ENCODE data around the gene RAB5B.

Gene RAB5B

GRCh38 chr12:55973599-55974307 is at the start of gene RAB5B:
RAB5B (plus strand) TSS chr12:55974078; CDS start chr12:55986961, 12,883 bp downstream.
- Mint-ChIP-seq H3K36me3 (peaks cover 15% of the 10 kb centered on the region), H3K4me1 (peaks cover 32% of the 10 kb centered on the region), H3K9me3 (no peaks in the 10 kb centered on the region), H3K27me3 (no peaks in the 10 kb centered on the region), H3K4me3 (no peak within 1 kb of the TSS), H3K27ac (no peak within 1 kb of the TSS)
- ATAC-seq = peak; percentile 98

DNA sequence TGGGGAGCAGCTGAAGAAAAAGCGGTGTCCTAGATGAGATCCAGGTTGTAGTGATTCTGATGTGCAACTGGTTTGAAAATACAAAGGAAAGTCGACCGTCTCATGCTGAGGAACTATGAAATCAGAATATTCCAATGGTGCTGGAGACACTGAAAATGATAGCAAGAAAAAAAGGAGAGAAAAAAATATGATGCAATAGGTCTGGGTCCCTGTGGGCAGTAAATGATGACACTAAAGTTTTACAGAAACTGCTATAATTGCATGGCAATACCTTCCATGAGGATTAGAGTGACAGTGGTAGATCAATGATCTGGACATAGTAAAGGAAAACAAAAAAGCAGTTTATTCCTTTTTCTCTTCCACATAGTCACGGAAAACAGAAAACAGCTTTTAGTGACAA is 48.5 kb upstream of the RAB5B start:
- peaks cover 54% of the 10 kb centered on the region for H3K4me1 Mint-ChIP-seq

DNA sequence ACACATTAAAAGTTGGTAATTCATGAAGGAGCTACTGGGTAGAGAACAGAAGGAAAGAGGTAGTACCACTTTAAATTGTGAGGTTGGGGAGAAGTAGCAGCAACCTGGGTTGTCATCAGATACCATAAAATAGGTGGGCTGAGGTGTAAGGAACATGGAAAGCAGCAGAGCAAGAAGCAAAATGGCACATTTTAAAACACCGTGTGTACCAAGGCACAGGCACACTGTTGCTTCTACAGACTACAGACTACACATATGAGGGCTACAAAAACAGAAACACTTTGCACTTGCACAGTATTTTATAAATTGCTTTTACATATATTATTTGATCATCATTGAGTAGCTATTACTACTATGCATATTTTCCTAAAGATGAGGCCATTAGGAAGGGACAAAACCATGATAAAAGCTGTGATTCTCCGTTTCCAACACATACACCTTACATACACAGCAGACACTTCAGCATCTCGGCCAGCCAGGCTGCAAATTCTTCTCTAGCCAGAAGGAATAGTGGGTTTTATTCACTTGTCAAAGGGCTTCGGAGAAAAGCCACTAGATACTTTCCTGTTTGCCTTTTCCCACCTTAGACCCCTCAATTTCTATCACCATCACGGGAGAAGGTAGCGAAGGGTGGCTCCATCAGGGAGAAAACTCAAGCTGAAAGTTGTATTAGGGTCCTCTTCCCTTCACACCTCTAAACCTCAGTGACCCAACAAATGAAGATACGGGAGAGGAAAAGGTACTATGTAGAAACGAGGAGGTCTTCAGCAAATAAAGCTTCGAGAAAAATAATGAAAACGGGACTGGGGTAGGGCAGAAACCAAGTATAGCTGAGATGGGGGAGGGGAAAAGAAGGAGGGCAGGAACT is 47.8 kb upstream of the RAB5B start:
- H3K27me3 Mint-ChIP-seq = no peaks in the 10 kb centered on the region
- H3K4me1 Mint-ChIP-seq = peaks cover 62% of the 10 kb centered on the region
- H3K4me3 Mint-ChIP-seq = peak overlapping the region; percentile 90
- peaks cover 23% of the 10 kb centered on the region for H3K36me3 Mint-ChIP-seq
- ATAC-seq = peak; percentile 0
- peak overlapping the region; percentile 95 for H3K27ac Mint-ChIP-seq
- H3K9me3 Mint-ChIP-seq = no peaks in the 10 kb centered on the region

More for the DNA sequence above, 48.5 kb upstream of the RAB5B start:
- H3K4me3 Mint-ChIP-seq = peak overlapping the region; percentile 90
- H3K27ac Mint-ChIP-seq = peak overlapping the region; percentile 95
- H3K36me3 Mint-ChIP-seq = peaks cover 21% of the 10 kb centered on the region
- no peaks in the 10 kb centered on the region for H3K27me3 Mint-ChIP-seq
- H3K9me3 Mint-ChIP-seq = no peaks in the 10 kb centered on the region
- no peak for ATAC-seq

- Mint-ChIP-seq H3K4me3 (peak overlapping the region; percentile 90), H3K36me3 (peaks cover 28% of the 10 kb centered on the region), H3K9me3 (no peaks in the 10 kb centered on the region), H3K4me1 (peaks cover 59% of the 10 kb centered on the region), H3K27ac (peak overlapping the region; percentile 95), H3K27me3 (no peaks in the 10 kb centered on the region)
- ATAC-seq = peak; percentile 75
Observed at GRCh38 chr12:55926738-55927587, 46.9 kb upstream of the RAB5B start.

GRCh38 chr12:55927588-55928502 is 46.0 kb upstream of the RAB5B start, which contains the start of gene PYM1:
PYM1 (minus strand) TSS chr12:55927894; CDS start chr12:55927761, 133 bp downstream.
- Mint-ChIP-seq H3K27ac (peak within 1 kb of the TSS; percentile 95), H3K4me3 (peak within 1 kb of the TSS; percentile 95), H3K27me3 (no peaks in the 10 kb centered on the region), H3K9me3 (no peaks in the 10 kb centered on the region), H3K36me3 (peaks cover 23% of the 10 kb centered on the region), H3K4me1 (peaks cover 62% of the 10 kb centered on the region)
- ATAC-seq = peak; percentile 78

DNA sequence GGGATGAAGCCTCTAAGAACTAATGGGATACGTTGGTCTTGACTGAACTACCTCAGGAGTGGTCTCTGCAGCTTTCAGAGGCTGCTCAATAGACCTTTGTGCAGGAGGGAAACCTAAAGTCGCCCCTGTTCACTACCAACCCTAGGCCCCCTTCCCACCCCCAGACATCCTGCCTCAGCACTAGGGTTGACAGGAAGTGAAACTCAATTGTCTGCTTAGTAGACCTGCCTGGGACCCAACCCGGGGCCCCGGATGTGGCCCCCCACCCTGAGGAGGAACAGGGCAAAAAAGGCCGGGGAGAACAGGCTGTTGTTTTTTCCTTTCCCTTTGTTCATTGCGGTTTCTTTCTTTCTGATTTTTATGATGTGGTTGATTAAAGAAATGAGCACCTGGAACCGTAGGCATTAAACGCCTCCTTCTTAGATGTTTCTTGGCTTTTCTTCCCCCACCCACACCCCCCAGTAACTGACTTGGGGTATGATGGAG is 44.5 kb upstream of the RAB5B start:
- peaks cover 17% of the 10 kb centered on the region for H3K36me3 Mint-ChIP-seq
- peak overlapping the region; percentile 95 for H3K4me3 Mint-ChIP-seq
- H3K27me3 Mint-ChIP-seq = no peaks in the 10 kb centered on the region
- no peaks in the 10 kb centered on the region for H3K9me3 Mint-ChIP-seq
- H3K4me1 Mint-ChIP-seq = peaks cover 65% of the 10 kb centered on the region
- peak; percentile 74 for ATAC-seq
- peak overlapping the region; percentile 95 for H3K27ac Mint-ChIP-seq

GRCh38 chr12:55930771-55931316 is 43.0 kb upstream of the RAB5B start, which contains the start of gene DGKA:
DGKA (plus strand) TSS chr12:55931162; CDS start chr12:55936504, 5,342 bp downstream.
- H3K9me3 Mint-ChIP-seq = no peaks in the 10 kb centered on the region
- peaks cover 11% of the 10 kb centered on the region for H3K36me3 Mint-ChIP-seq
- peak within 1 kb of the TSS; percentile 95 for H3K4me3 Mint-ChIP-seq
- H3K27ac Mint-ChIP-seq = peak within 1 kb of the TSS; percentile 95
- no peaks in the 10 kb centered on the region for H3K27me3 Mint-ChIP-seq
- peaks cover 64% of the 10 kb centered on the region for H3K4me1 Mint-ChIP-seq
- no peak for ATAC-seq

GRCh38 chr12:55931317-55931779 is 42.5 kb upstream of the RAB5B start:
- Mint-ChIP-seq H3K36me3 (peaks cover 16% of the 10 kb centered on the region), H3K4me3 (peak overlapping the region; percentile 95), H3K27ac (peak overlapping the region; percentile 95), H3K27me3 (no peaks in the 10 kb centered on the region), H3K4me1 (peaks cover 64% of the 10 kb centered on the region), H3K9me3 (no peaks in the 10 kb centered on the region)
- no peak for ATAC-seq

GRCh38 chr12:55931780-55932550 is 41.9 kb upstream of the RAB5B start:
- ATAC-seq = no peak
- Mint-ChIP-seq H3K4me3 (peak overlapping the region; percentile 95), H3K4me1 (peaks cover 60% of the 10 kb centered on the region), H3K9me3 (no peaks in the 10 kb centered on the region), H3K27ac (peak overlapping the region; percentile 95), H3K27me3 (no peaks in the 10 kb centered on the region), H3K36me3 (peaks cover 19% of the 10 kb centered on the region)

DNA sequence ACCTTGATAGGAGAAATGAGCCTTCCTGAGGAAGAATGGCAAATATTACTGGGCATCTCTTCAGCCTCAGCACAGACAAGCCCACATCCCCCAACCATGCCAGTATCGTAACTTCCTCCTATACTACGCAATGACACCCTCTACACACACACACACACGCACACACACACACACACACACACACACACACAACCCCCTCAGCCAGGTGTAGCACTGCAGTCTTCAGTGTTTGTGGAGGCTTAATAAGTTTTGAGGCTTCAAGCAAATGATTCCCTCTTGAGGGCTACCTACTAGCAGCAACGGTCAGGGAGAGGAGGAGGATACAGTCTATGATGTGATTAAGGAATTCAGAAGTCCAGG is 41.3 kb upstream of the RAB5B start:
- no peaks in the 10 kb centered on the region for H3K27me3 Mint-ChIP-seq
- H3K4me3 Mint-ChIP-seq = peak overlapping the region; percentile 95
- H3K4me1 Mint-ChIP-seq = peaks cover 64% of the 10 kb centered on the region
- H3K27ac Mint-ChIP-seq = peak overlapping the region; percentile 95
- no peaks in the 10 kb centered on the region for H3K9me3 Mint-ChIP-seq
- peaks cover 24% of the 10 kb centered on the region for H3K36me3 Mint-ChIP-seq
- ATAC-seq = peak; percentile 57

- no peaks in the 10 kb centered on the region for H3K27me3 Mint-ChIP-seq
- no peak for ATAC-seq
- peak overlapping the region; percentile 95 for H3K4me3 Mint-ChIP-seq
- H3K27ac Mint-ChIP-seq = peak overlapping the region; percentile 95
- H3K36me3 Mint-ChIP-seq = peaks cover 30% of the 10 kb centered on the region
- peaks cover 65% of the 10 kb centered on the region for H3K4me1 Mint-ChIP-seq
- no peaks in the 10 kb centered on the region for H3K9me3 Mint-ChIP-seq
Observed at GRCh38 chr12:55933169-55933798, 40.6 kb upstream of the RAB5B start.

DNA sequence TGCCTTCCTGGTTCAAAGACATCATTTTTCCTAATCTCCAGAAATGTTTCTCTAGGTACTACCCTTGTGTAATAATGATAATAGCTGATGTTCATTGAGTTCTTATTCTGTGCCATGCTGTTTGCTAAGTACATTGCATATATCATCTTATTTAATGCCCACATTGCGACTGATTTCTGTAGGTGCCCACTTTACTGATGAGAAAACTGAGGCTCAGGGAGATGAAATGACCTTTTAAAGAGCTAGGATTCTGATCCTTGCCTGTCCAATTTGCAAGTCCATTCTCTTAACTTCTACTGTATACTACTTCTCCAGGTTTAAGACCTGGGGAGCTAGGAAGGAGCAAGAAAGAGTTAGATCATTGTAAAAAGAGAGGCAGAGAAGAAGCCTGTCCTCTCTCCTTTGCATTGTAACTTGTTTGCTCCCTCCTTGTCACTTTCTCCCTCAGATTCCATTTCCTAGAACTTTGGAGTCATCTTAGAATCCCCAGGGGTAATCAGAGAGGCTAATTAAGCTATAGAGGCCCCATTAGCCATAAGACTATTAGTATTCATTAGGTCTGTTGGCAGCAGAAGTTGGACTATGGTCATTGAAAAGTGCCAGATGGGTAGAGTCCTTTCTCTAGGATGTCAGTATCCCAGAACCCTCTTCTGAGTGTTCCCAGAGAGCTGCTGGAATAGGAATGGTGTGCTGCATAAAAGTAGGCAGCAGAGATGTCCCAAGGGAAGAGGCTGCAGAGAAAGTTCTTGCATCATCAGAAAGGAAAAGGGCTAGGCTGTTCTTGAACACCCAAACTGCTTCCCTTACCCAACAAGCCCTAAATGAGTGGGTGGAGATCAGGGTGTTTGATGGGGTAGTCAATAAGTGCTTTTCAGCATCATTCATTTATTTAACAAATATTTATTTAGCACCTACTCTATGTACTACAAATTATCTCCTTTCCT is 39.8 kb upstream of the RAB5B start:
- peak overlapping the region; percentile 68 for H3K27ac Mint-ChIP-seq
- no peaks in the 10 kb centered on the region for H3K27me3 Mint-ChIP-seq
- ATAC-seq = no peak
- H3K9me3 Mint-ChIP-seq = no peaks in the 10 kb centered on the region
- no peak overlapping the region for H3K4me3 Mint-ChIP-seq
- H3K4me1 Mint-ChIP-seq = peaks cover 63% of the 10 kb centered on the region
- H3K36me3 Mint-ChIP-seq = peaks cover 37% of the 10 kb centered on the region
